ENCODE results near the gene HSD17B2.
"Not testable (repeated sequence)": the region's sequence is repeated elsewhere in the genome, so short reads cannot be mapped to it uniquely, and the experiment has no call there.

The HSD17B2 gene

GRCh38 chr16:82034981-82035612, at the start of gene HSD17B2:
Gene HSD17B2, plus strand, starts transcription at chr16:82035253. Its CDS starts 172 bp downstream, at chr16:82035425.
- DNase-seq, result no peak

- no peak for DNase-seq
Measured at GRCh38 chr16:81987121-81987520, 47.9 kb upstream of the HSD17B2 start.

DNA sequence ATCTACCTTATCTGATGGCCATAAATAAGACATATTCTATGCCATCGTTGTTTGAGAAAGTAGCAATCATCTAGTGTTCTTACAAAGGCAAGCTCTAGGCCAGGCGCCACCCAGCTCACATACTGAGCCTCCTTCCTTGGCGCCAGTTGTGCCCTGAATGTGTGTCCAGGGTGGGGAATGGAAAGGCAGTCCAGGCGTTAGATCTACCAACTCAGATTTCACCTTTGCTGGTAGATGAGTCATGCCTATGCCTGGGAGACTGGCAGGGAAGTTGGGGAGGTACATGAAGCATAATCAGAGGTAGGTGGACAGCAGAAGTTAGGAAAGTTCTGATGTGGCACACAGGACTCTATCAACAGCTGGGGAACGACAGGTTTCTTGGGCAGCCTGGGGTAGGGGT, 47.3 kb upstream of the HSD17B2 start:
- no peak for DNase-seq

GRCh38 chr16:81992859-81993258, 42.2 kb upstream of the HSD17B2 start:
- DNase-seq, result no peak

GRCh38 chr16:81994485-81994884, 40.6 kb upstream of the HSD17B2 start:
- DNase-seq, result peak; percentile 10

GRCh38 chr16:81995651-81996050, 39.4 kb upstream of the HSD17B2 start:
- DNase-seq, result no peak

GRCh38 chr16:81996664-81997509, 38.2 kb upstream of the HSD17B2 start:
- DNase-seq, result peak; percentile 49

GRCh38 chr16:81997738-81998137, 37.3 kb upstream of the HSD17B2 start:
- no peak for DNase-seq

DNA sequence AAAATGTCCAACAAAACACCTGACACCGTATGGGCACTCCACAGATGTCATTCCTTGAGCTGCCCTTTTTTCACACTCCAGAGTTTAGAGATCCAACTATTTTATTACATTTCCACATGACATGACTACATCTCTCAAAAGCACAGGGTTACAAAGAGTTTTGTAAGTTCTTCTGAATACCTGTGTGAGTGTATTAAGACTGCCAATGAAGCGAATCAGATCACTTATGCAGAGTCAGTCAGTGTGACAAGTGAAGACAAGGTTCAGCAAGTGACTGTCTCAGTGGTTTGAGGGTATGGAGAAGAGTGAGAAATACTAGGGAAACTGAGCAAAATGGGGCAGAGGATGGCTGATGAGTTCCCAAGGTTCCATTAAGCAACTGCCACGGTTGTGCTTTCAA, 32.2 kb upstream of the HSD17B2 start:
- DNase-seq, result no peak

DNA sequence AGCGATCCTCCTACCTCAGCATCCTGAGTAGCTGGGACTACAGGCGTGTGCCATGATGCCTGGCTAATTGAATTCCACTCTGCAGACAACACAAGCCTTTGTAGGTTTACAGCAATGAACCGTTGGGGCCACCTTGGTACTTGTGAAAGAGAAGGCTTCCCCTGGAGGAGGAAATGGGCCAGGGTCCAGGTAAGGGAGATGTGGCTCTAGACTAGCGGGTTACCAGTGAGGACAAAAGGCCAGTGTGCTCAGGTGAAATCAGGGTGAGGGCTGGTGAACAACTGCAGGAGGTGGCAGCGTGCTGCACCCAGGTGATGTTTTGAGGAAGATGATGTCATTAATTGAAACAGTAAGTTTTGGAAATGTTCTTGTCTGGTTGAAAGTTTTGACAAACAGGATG, 30.5 kb upstream of the HSD17B2 start:
- no peak for DNase-seq

DNA sequence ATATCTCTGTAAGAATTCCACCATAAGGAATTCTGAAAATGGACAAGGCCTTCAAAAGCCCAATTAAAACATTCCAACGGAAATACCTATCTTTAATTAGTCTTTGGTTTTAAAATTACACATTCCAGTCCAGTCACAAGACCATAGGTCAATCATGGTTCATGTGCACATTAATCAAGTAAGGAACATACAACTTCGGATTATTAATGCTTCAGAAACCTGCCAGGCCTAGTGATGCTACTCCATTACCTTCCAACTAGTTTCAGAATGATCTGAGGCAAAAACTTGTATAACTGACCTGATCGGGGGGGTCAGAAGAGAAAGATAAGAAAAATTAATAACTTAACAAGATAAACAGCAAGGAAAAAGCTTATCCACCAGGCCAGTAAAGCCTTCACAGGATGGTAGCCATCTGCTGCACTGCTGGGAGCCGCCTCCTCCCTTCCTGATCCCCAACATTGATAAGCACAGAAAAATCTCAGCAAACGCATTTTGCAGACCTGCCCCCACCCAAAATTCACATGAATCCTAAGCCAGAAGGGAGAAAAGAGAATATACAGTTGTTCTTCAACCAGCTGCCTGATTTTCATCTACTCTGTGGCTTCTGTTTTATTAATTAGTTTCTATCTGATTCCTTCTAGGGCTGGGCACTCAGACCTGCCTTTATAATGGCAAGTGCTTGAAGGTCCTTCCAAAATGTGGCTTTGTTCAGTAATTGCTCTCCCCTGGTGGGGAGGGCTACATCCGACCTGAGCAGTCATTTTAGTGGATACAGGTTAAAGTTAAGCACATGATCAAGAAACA, 29.8 kb upstream of the HSD17B2 start:
- no peak for DNase-seq

DNA sequence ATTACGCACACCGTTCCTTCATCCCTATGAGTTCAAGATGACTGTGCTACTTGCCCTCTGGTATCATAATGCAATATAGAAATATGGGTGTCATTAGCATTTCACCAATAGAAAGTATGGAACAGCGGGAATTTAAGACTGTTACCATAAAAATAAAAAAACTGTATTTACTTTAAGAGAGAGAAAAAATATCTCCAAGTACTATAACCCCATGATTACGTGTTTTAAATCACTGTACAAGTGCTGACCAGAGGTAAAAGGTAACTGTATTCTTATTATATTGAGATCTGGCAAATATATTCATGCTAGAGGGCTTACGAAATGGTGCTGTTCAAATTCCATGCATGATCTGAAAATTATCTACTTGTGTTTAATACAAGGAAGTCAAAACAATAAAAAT, 29.0 kb upstream of the HSD17B2 start:
- no peak for DNase-seq

- no peak for DNase-seq
Measured at GRCh38 chr16:82007189-82007588, 27.9 kb upstream of the HSD17B2 start.

GRCh38 chr16:82008957-82009592, 26.0 kb upstream of the HSD17B2 start:
- no peak for DNase-seq

- not testable (repeated sequence) for DNase-seq
Measured at GRCh38 chr16:82009789-82010188, 25.3 kb upstream of the HSD17B2 start.

DNA sequence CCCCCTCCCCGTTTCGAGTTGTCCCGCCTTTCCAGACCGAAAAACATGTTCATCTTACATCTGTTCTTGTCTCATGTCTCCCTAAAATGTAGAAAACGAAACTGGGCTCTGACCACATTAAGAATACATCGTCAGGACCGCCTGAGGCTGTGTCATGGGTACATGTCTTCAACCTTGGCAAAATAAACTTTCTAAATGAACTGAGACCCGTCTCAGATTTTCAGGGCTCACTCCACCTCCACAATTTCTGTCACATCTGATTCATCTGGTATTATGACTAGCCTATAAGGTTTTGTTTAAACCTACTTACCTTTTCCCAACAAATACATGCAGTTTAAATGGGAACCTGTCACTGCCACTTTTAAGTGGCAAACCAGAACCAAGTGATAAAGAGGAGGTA, 24.4 kb upstream of the HSD17B2 start:
- DNase-seq, result no peak

- no peak for DNase-seq
Measured at GRCh38 chr16:82011199-82011641, 23.8 kb upstream of the HSD17B2 start, which contains the start of gene SDR42E1. Gene SDR42E1, minus strand, starts transcription at chr16:82011470. Its CDS starts 10,612 bp downstream, at chr16:82000858.

GRCh38 chr16:82013139-82013538, 21.9 kb upstream of the HSD17B2 start:
- peak; percentile 24 for DNase-seq

DNA sequence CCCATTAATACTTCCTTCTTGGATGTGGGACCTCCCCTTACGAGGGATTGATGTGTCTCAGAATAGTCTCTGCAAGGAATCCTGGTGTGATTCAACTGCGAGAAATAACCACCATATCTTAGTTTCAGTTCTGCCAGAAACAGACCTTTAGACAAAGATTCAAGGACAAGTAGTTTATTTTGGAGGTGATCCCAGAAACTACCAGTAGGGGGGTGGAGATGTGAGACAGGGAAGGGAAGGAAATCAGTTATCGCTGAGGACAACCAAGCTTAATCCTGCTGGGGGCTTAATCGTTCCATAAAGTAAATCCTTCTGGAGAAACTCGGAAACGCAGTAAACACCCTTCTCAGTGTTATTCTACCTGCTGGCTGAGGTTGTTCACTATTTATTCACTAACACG, 18.8 kb upstream of the HSD17B2 start:
- peak; percentile 58 for DNase-seq

GRCh38 chr16:82016964-82017363, 18.1 kb upstream of the HSD17B2 start:
- DNase-seq, result no peak

DNA sequence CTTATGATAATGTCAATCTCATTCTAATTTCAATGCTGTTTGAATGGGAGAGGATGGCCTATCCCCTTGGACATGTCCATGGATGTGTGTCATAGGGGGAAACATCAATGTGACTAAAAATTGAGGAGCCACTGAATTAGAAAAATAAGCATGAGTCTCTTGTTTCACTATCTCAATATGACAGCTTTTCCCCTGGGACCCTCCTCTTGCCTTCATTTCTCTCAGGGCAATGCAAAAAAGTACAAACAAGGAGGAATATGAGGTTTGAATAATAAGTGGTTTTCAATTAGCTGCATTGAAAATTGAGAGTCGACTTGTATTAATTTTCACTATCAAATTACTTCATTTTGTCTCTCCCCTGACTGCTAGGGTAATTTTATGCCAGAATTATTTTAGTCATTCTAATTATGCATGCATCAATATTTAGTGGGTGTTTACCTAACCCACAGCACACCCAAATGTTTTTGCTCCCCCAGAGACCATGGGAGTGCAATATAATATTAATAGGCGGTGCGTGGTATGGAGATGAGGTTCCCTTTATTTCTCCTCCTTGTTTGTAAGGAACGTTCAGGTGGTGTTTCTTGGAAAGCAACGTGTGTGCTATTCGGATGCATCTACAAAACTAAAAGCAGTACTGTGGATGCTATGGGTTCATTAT, 17.0 kb upstream of the HSD17B2 start:
- no peak for DNase-seq

GRCh38 chr16:82019535-82019934, 15.5 kb upstream of the HSD17B2 start:
- no peak for DNase-seq
